PC-9 (cell line): ENCODE data around the gene PAFAH1B1. TPM values are rescaled to one million over a fixed set of nuclear protein-coding genes. Genes with fewer than 3 reads are reported as not detected.

Source experiments
- BruUV-seq: library from RNA; stranded (reverse); fragments of 400-500 nt; replicated peaks from 2 replicates; lab custom pipeline; 2021; lab: Mats Ljungman, UMichigan
- CTCF ChIA-PET: fragments of 300-600 bp; sonication (Branson Sonifier 250); formaldehyde crosslinking; loops from one replicate; lab custom pipeline; 2022; ENCODE audit warnings: antibody characterized with exemption; lab: Charles Lee
- POLR2A ChIA-PET: fragments of 300-600 bp; sonication (Branson Sonifier 250); formaldehyde crosslinking; loops from one replicate; lab custom pipeline; 2022; ENCODE audit warnings: antibody characterized with exemption; ENCODE audit not compliant: unreplicated experiment; lab: Charles Lee
- DNase-seq, 2 experiments: peaks; one replicate each; pipeline versions ENCODE4 v3.0.0 to v3.0.0-alpha.2; 2015 to 2022; ENCODE audit warnings: mixed read lengths in 1 of 2
- H2AFZ ChIP-seq: fragments of 200-600 bp; sonication (generic); 2 replicates; pipeline ENCODE4 v1.8.1; 2017; ENCODE audit warnings: antibody characterized with exemption
- H3F3A ChIP-seq: fragments of 200-600 bp; sonication (generic); 2 replicates; pipeline ENCODE4 v1.8.1; 2017; ENCODE audit warnings: antibody characterized with exemption, mild to moderate bottlenecking, low read depth; ENCODE audit not compliant: insufficient read depth
- H3K27ac ChIP-seq: fragments of 200-600 bp; sonication (generic); 2 replicates; pipeline ENCODE4 v1.6.1; 2016; ENCODE audit warnings: mixed run types
- H3K27me3 ChIP-seq: fragments of 200-600 bp; sonication (generic); 2 replicates; pipeline ENCODE4 v1.6.1; 2016; ENCODE audit warnings: low read depth, mixed run types; ENCODE audit not compliant: insufficient read depth
- H3K36me3 ChIP-seq: fragments of 200-600 bp; sonication (generic); 2 replicates; pipeline ENCODE4 v1.6.1; 2016; ENCODE audit warnings: low read depth, mixed run types
- H3K4me1 ChIP-seq: fragments of 200-600 bp; sonication (generic); replicated peaks from 2 replicates; pipeline ENCODE4 v1.6.1; 2016; ENCODE audit warnings: mixed run types; ENCODE audit not compliant: insufficient read depth
- H3K4me2 ChIP-seq: fragments of 200-600 bp; sonication (generic); 2 replicates; pipeline ENCODE4 v1.6.1; 2017; ENCODE audit warnings: mixed run types
- H3K4me3 ChIP-seq: fragments of 200-600 bp; sonication (generic); 2 replicates; pipeline ENCODE4 v1.6.1; 2016; ENCODE audit warnings: mixed run types
- H3K79me2 ChIP-seq: fragments of 200-600 bp; sonication (generic); 2 replicates; pipeline ENCODE4 v1.6.1; 2017; ENCODE audit warnings: low read depth, mixed run types
- H3K9me2 ChIP-seq: fragments of 200-600 bp; sonication (generic); 2 replicates; pipeline ENCODE4 v1.8.1; 2017; ENCODE audit warnings: mild to moderate bottlenecking; ENCODE audit not compliant: insufficient read depth
- H3K9me3 ChIP-seq: fragments of 200-600 bp; sonication (generic); 2 replicates; pipeline ENCODE4 v1.8.1; 2016; ENCODE audit warnings: low read depth; ENCODE audit not compliant: insufficient read depth
- H4K20me1 ChIP-seq: fragments of 200-600 bp; sonication (generic); 2 replicates; pipeline ENCODE4 v1.8.1; 2017; ENCODE audit not compliant: insufficient read depth
- CTCF ChIP-seq: fragments of 200-600 bp; sonication (generic); conservative IDR thresholded peaks from 2 replicates; pipeline ENCODE4 v1.6.1; 2017; ENCODE audit warnings: mixed run types, antibody characterized with exemption, mild to moderate bottlenecking, moderate library complexity
- EZH2 ChIP-seq: fragments of 200-600 bp; sonication (generic); IDR thresholded peaks from 2 replicates; pipeline ENCODE4 v1.8.0; 2017; ENCODE audit warnings: antibody characterized with exemption, low read depth
- intact Hi-C: fragments of 100-400 bp; cut with micrococcal nuclease; formaldehyde crosslinking; loops from one replicate; pipeline ENCODE4 v1.10.0; 2022; ENCODE audit not compliant: unreplicated experiment
- total RNA-seq: library from RNA; stranded (reverse); gene quantifications from 2 replicates; pipeline ENCODE4 v1.2.3, GENCODE V29; 2021

Gene PAFAH1B1
- total RNA-seq, 1 experiment from 2014 or later, result 152 TPM

GRCh38 chr17:2580661-2581060 lies 12.8 kb upstream of the PAFAH1B1 start:
- TF ChIP-seq CTCF, result no peak
- no peak for TF ChIP-seq EZH2
- no TSS peak for BruUV-seq
- no peak overlapping the region for H2AFZ ChIP-seq
- ChIA-PET CTCF (interaction anchor here (0.6 kb wide), 1 partner anchor 244 kb away, joined by 4 read pairs; no protein-coding TSS in a partner anchor), POLR2A (interaction anchor here (0.5 kb wide), 1 partner anchor 69 kb away, joined by 5 read pairs; the partner anchor contains the start of gene METTL16)
- no peaks in the 10 kb centered on the region for H3K9me2 ChIP-seq
- H3K4me1 ChIP-seq, result no peaks in the 10 kb centered on the region
- 0 out of 2 replicates have a peak, but pooled peaks cover 3% of the 10 kb centered on the region for H3K27me3 ChIP-seq
- H3K4me2 ChIP-seq, result no peak overlapping the region
- DNase-seq, result no peak
- no peaks in the 10 kb centered on the region for H3K9me3 ChIP-seq
- no peak overlapping the region for H3K4me3 ChIP-seq
- H3F3A ChIP-seq, result no peaks in the 10 kb centered on the region
- no peak overlapping the region for H3K27ac ChIP-seq
- intact Hi-C loops, result no loop called here
- H3K79me2 ChIP-seq, result no peaks in the 10 kb centered on the region
- no peaks in the 10 kb centered on the region for H3K36me3 ChIP-seq
- no peaks in the 10 kb centered on the region for H4K20me1 ChIP-seq

- intact Hi-C loops, result no loop called here
- Histone ChIP-seq H2AFZ (no peak overlapping the region), H3K79me2 (no peaks in the 10 kb centered on the region), H3K9me3 (no peaks in the 10 kb centered on the region), H3K4me2 (no peak overlapping the region), H3K27ac (no peak overlapping the region), H3K36me3 (no peaks in the 10 kb centered on the region), H3K27me3 (0 out of 2 replicates have a peak, but pooled peaks cover 3% of the 10 kb centered on the region), H4K20me1 (no peaks in the 10 kb centered on the region), H3K4me1 (no peaks in the 10 kb centered on the region), H3K9me2 (no peaks in the 10 kb centered on the region), H3K4me3 (no peak overlapping the region), H3F3A (no peaks in the 10 kb centered on the region; the same call in 1 of the 2 replicates)
- TF ChIP-seq CTCF (no peak), EZH2 (no peak)
- ChIA-PET POLR2A (no interaction called here), CTCF (no interaction called here)
- BruUV-seq, result no TSS peak
- DNase-seq, result no peak
Observed at GRCh38 chr17:2582493-2582892, 11.0 kb upstream of the PAFAH1B1 start.

GRCh38 chr17:2591040-2591640 lies 2.3 kb upstream of the PAFAH1B1 start:
- ChIA-PET CTCF (no interaction called here), POLR2A (no interaction called here)
- Histone ChIP-seq H3K27me3 (no peaks in the 10 kb centered on the region), H3K4me3 (no peak overlapping the region), H3F3A (peaks cover 15% of the 10 kb centered on the region; the same call in 1 of the 2 replicates), H3K4me2 (no peak overlapping the region), H3K27ac (no peak overlapping the region), H3K9me3 (no peaks in the 10 kb centered on the region), H3K36me3 (no peaks in the 10 kb centered on the region), H3K9me2 (no peaks in the 10 kb centered on the region), H3K79me2 (peaks cover 24% of the 10 kb centered on the region), H3K4me1 (peaks cover 18% of the 10 kb centered on the region), H2AFZ (no peak overlapping the region), H4K20me1 (peaks cover 21% of the 10 kb centered on the region)
- no peak for DNase-seq
- TF ChIP-seq CTCF, result no peak
- no peak for TF ChIP-seq EZH2
- no TSS peak for BruUV-seq
- intact Hi-C loops, result loop anchor here (10.0 kb wide), 1 partner anchor 84 kb away; no protein-coding TSS in a partner anchor
